NCI-H2029 (cell line): ENCODE results near the gene OR52A1.

Experiments
- DNase-seq: peaks from one replicate; lab custom pipeline; 2025; lab: John Stamatoyannopoulos, UW

Gene OR52A1

GRCh38 chr11:5131584-5132335 is 22.8 kb downstream of the OR52A1 start:
- no peak for DNase-seq

- no peak for DNase-seq
Measured at GRCh38 chr11:5129457-5129877, 25.1 kb downstream of the OR52A1 start.

GRCh38 chr11:5124891-5125620 is 29.5 kb downstream of the OR52A1 start:
- DNase-seq, result no peak

- DNase-seq, result peak; percentile 32
Measured at GRCh38 chr11:5123802-5124521, 30.6 kb downstream of the OR52A1 start.

- DNase-seq, result no peak
Measured at GRCh38 chr11:5118893-5119292, 35.7 kb downstream of the OR52A1 start.

- no peak for DNase-seq
Measured at GRCh38 chr11:5117588-5117987, 37.0 kb downstream of the OR52A1 start.

- no peak for DNase-seq
Measured at GRCh38 chr11:5115339-5115738, 39.2 kb downstream of the OR52A1 start.

GRCh38 chr11:5107285-5107684 is 47.3 kb downstream of the OR52A1 start:
- DNase-seq, result no peak

- DNase-seq, result no peak
Measured at GRCh38 chr11:5103066-5103465, 51.5 kb downstream of the OR52A1 start.

GRCh38 chr11:5102246-5102645 is 52.3 kb downstream of the OR52A1 start:
- no peak for DNase-seq

GRCh38 chr11:5096011-5096410 is 58.5 kb downstream of the OR52A1 start:
- DNase-seq, result no peak
